ENCODE measurements around the gene SYK. TPM values are rescaled to one million over a fixed set of nuclear protein-coding genes. Genes with fewer than 3 reads are reported as not detected.

The SYK gene
- total RNA-seq, 6 experiments from 2014 or later, result 3.0 to 10.9 (median 3.7) TPM

DNA sequence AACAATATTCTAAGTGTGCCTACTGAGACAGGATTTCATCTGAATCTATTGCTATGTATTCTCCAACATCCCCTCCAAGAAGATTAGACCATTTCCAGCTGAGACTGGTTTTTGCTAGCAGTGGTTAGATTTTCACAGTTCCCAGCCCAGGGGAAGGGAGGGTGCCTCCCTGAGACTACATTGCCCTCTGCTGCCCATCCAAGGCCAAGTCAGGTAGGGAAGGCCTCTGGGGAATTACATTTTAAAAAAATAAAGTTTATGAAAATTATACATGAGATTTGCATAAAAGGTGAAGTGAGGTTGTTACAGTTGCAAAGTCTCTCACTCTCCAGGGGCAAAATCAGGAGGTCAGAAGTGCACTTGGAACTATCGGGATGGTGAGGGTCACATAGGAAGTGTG, 28.0 kb upstream of the SYK start:
- DNase-seq (no peak), ATAC-seq (peak in 3 of 4 donors; percentile 51 to 58 (median 55))
- no peak for TF ChIP-seq POLR2A (IDR thresholded peaks at IDR 0.05)
- TF ChIP-seq, protein P1, sequence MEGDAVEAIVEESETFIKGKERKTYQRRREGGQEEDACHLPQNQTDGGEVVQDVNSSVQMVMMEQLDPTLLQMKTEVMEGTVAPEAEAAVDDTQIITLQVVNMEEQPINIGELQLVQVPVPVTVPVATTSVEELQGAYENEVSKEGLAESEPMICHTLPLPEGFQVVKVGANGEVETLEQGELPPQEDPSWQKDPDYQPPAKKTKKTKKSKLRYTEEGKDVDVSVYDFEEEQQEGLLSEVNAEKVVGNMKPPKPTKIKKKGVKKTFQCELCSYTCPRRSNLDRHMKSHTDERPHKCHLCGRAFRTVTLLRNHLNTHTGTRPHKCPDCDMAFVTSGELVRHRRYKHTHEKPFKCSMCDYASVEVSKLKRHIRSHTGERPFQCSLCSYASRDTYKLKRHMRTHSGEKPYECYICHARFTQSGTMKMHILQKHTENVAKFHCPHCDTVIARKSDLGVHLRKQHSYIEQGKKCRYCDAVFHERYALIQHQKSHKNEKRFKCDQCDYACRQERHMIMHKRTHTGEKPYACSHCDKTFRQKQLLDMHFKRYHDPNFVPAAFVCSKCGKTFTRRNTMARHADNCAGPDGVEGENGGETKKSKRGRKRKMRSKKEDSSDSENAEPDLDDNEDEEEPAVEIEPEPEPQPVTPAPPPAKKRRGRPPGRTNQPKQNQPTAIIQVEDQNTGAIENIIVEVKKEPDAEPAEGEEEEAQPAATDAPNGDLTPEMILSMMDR (IDR thresholded peaks at IDR 0.05), result peak; percentile 4 to 41 (median 24)
- intact Hi-C loops (cut with DNase I), result no loop called here
- Histone ChIP-seq H3K4me3 (no peak overlapping the region), H3K9me3 (no peaks in the 10 kb centered on the region), H3K27me3 (peaks cover 0 to 3% of the 10 kb centered on the region in 2 donors), H3K27ac (no peak overlapping the region), H3K4me1 (no peaks in the 10 kb centered on the region), H3K36me3 (no peaks in the 10 kb centered on the region)
- WGBS (ENCODE audit: insufficient coverage, low coverage, low lambda C conversion rate, missing lambda C conversion rate), result 83% methylated on average over 1 of the region's 1 CpG

- ATAC-seq (peak in 2 of 4 donors; percentile 33 to 39), DNase-seq (no peak)
- 56% methylated on average over 3 of the region's 3 CpGs for WGBS (ENCODE audit: insufficient coverage, low coverage, low lambda C conversion rate, missing lambda C conversion rate)
- Histone ChIP-seq H3K4me3 (no peak overlapping the region), H3K27ac (no peak overlapping the region), H3K9me3 (no peaks in the 10 kb centered on the region), H3K36me3 (no peaks in the 10 kb centered on the region), H3K4me1 (no peaks in the 10 kb centered on the region), H3K27me3 (peaks cover 0 to 3% of the 10 kb centered on the region in 2 donors)
- intact Hi-C loops (cut with DNase I), result no loop called here
- TF ChIP-seq, protein P1 (IDR thresholded peaks at IDR 0.05), result no peak
- no peak for TF ChIP-seq POLR2A (IDR thresholded peaks at IDR 0.05)
Observed at GRCh38 chr9:90774071-90774470, 27.5 kb upstream of the SYK start.

GRCh38 chr9:90774682-90775081, 26.9 kb upstream of the SYK start:
- no peak for DNase-seq
- ATAC-seq, result peak in 3 of 4 donors; percentile 29 to 52 (median 34)
- intact Hi-C loops (cut with DNase I), result no loop called here
- Histone ChIP-seq H3K4me1 (no peaks in the 10 kb centered on the region), H3K4me3 (no peak overlapping the region), H3K27me3 (peaks cover 0 to 3% of the 10 kb centered on the region in 2 donors), H3K27ac (no peak overlapping the region), H3K9me3 (no peaks in the 10 kb centered on the region), H3K36me3 (no peaks in the 10 kb centered on the region)
- 32% methylated on average over 2 of the region's 3 CpGs for WGBS (ENCODE audit: insufficient coverage, low coverage, low lambda C conversion rate, missing lambda C conversion rate)
- no peak for TF ChIP-seq POLR2A (IDR thresholded peaks at IDR 0.05)
- TF ChIP-seq, protein P1 (IDR thresholded peaks at IDR 0.05), result no peak

GRCh38 chr9:90775657-90776056, 26.0 kb upstream of the SYK start:
- DNase-seq (no peak), ATAC-seq (no peak)
- no peak overlapping the region for H3K4me3 ChIP-seq
- intact Hi-C loops (cut with DNase I), result no loop called here
- no peak for TF ChIP-seq POLR2A (IDR thresholded peaks at IDR 0.05)
- TF ChIP-seq, protein P1 (IDR thresholded peaks at IDR 0.05), result no peak
- peaks cover 0 to 3% of the 10 kb centered on the region in 2 donors for H3K27me3 ChIP-seq
- 33% methylated on average over 3 of the region's 3 CpGs for WGBS (ENCODE audit: insufficient coverage, low coverage, low lambda C conversion rate, missing lambda C conversion rate)
- H3K36me3 ChIP-seq, result no peaks in the 10 kb centered on the region
- H3K27ac ChIP-seq, result no peak overlapping the region
- no peaks in the 10 kb centered on the region for H3K9me3 ChIP-seq
- H3K4me1 ChIP-seq, result no peaks in the 10 kb centered on the region

- intact Hi-C loops (cut with DNase I), result no loop called here
- no peak for ATAC-seq
Observed at GRCh38 chr9:90778746-90779145, 22.9 kb upstream of the SYK start.

More at GRCh38 chr9:90778746-90779145, 22.9 kb upstream of the SYK start:
- Histone ChIP-seq H3K9me3 (no peaks in the 10 kb centered on the region), H3K4me1 (no peaks in the 10 kb centered on the region), H3K27ac (no peak overlapping the region), H3K4me3 (no peak overlapping the region), H3K36me3 (no peaks in the 10 kb centered on the region), H3K27me3 (peaks cover 0 to 3% of the 10 kb centered on the region in 2 donors)
- TF ChIP-seq, protein P1 (IDR thresholded peaks at IDR 0.05), result no peak
- TF ChIP-seq POLR2A (IDR thresholded peaks at IDR 0.05), result no peak
- DNase-seq, result no peak
- 79% methylated on average over 2 of the region's 2 CpGs for WGBS (ENCODE audit: insufficient coverage, low coverage, low lambda C conversion rate, missing lambda C conversion rate)
